Measurements from ENCODE around the gene ZSWIM6.

DNA sequence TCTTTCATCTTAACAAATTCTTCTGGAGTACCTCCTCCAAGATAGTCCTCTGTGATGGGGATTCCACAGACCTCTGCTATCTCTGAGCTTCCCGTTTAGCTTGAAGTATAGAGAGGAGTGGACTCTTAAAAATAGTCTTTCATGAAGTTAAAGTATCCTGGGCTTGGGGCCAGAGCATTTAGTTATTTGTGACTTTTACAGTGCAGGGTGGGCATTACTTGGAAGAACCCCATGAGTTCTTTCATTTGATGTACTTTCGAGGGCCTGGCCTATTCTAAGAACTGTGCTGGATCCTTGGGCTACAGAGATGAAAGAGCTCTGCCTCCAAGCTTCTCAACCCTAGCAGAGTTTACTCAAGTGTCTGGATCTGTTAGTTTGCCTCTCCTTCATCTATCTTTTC lies 131.5 kb downstream of the ZSWIM6 start:
- no peak for TF ChIP-seq POLR2AphosphoS5 (IDR thresholded peaks at IDR 0.05; ENCODE audit: low read depth, low read length)
- TF ChIP-seq, protein P1, sequence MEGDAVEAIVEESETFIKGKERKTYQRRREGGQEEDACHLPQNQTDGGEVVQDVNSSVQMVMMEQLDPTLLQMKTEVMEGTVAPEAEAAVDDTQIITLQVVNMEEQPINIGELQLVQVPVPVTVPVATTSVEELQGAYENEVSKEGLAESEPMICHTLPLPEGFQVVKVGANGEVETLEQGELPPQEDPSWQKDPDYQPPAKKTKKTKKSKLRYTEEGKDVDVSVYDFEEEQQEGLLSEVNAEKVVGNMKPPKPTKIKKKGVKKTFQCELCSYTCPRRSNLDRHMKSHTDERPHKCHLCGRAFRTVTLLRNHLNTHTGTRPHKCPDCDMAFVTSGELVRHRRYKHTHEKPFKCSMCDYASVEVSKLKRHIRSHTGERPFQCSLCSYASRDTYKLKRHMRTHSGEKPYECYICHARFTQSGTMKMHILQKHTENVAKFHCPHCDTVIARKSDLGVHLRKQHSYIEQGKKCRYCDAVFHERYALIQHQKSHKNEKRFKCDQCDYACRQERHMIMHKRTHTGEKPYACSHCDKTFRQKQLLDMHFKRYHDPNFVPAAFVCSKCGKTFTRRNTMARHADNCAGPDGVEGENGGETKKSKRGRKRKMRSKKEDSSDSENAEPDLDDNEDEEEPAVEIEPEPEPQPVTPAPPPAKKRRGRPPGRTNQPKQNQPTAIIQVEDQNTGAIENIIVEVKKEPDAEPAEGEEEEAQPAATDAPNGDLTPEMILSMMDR (IDR thresholded peaks at IDR 0.05): no peak
- TF ChIP-seq, protein P2, sequence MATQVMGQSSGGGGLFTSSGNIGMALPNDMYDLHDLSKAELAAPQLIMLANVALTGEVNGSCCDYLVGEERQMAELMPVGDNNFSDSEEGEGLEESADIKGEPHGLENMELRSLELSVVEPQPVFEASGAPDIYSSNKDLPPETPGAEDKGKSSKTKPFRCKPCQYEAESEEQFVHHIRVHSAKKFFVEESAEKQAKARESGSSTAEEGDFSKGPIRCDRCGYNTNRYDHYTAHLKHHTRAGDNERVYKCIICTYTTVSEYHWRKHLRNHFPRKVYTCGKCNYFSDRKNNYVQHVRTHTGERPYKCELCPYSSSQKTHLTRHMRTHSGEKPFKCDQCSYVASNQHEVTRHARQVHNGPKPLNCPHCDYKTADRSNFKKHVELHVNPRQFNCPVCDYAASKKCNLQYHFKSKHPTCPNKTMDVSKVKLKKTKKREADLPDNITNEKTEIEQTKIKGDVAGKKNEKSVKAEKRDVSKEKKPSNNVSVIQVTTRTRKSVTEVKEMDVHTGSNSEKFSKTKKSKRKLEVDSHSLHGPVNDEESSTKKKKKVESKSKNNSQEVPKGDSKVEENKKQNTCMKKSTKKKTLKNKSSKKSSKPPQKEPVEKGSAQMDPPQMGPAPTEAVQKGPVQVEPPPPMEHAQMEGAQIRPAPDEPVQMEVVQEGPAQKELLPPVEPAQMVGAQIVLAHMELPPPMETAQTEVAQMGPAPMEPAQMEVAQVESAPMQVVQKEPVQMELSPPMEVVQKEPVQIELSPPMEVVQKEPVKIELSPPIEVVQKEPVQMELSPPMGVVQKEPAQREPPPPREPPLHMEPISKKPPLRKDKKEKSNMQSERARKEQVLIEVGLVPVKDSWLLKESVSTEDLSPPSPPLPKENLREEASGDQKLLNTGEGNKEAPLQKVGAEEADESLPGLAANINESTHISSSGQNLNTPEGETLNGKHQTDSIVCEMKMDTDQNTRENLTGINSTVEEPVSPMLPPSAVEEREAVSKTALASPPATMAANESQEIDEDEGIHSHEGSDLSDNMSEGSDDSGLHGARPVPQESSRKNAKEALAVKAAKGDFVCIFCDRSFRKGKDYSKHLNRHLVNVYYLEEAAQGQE (IDR thresholded peaks at IDR 0.05; ENCODE audit: insufficient read depth in 1 of 2, low read depth in 2 of 2, low read length in 1 of 2): no peak
- TF ChIP-seq SIN3A (IDR thresholded peaks at IDR 0.05; ENCODE audit: borderline replicate concordance, insufficient read depth, low read depth, low read length): no peak
- TF ChIP-seq TCF7L2 (IDR thresholded peaks at IDR 0.05; ENCODE audit: low read depth, low read length): no peak
